Measurements from ENCODE around the gene PLCL1.

- TF ChIP-seq CTCF (IDR thresholded peaks at IDR 0.05) (no peak), POLR2A (IDR thresholded peaks at IDR 0.05) (no peak)
Measured at GRCh38 chr2:198168651-198169050, 364.3 kb downstream of the PLCL1 start.

All from adrenal gland (tissue), 5 donors.